ENCODE measurements around the gene SMCO2. TPM values are rescaled to one million over a fixed set of nuclear protein-coding genes. Genes with fewer than 3 reads are reported as not detected.

Gene SMCO2
- total RNA-seq, 1 donor from 2014 or later, result 1.4 TPM

- Mint-ChIP-seq H3K36me3 (ENCODE audit: low read depth) (peaks cover 10% of the 10 kb centered on the region), H3K4me1 (peaks cover 62% of the 10 kb centered on the region), H3K4me3 (peak overlapping the region; percentile 2), H3K27ac (peak overlapping the region; percentile 54), H3K27me3 (no peaks in the 10 kb centered on the region), H3K9me3 (peaks cover 10% of the 10 kb centered on the region)
- peak; percentile 54 for DNase-seq
- intact Hi-C loops (cut with micrococcal nuclease), result loop anchor here (2.0 to 5.0 kb wide), 3 partner anchors 61 to 164 kb away; partner anchors contain the start of genes BMAL2 and PPFIBP1
Measured at GRCh38 chr12:27463511-27464219, 17.1 kb downstream of the SMCO2 start.

GRCh38 chr12:27464220-27464554 is 17.7 kb downstream of the SMCO2 start:
- H3K4me1 Mint-ChIP-seq, result peaks cover 62% of the 10 kb centered on the region
- H3K27ac Mint-ChIP-seq, result peak overlapping the region; percentile 8
- H3K27me3 Mint-ChIP-seq, result no peaks in the 10 kb centered on the region
- peaks cover 10% of the 10 kb centered on the region for H3K9me3 Mint-ChIP-seq
- peak overlapping the region; percentile 2 for H3K4me3 Mint-ChIP-seq
- H3K36me3 Mint-ChIP-seq (ENCODE audit: low read depth), result peaks cover 10% of the 10 kb centered on the region
- intact Hi-C loops (cut with micrococcal nuclease), result loop anchor here (5.0 kb wide), 2 partner anchors 132 to 163 kb away; partner anchors contain the start of gene BMAL2
- DNase-seq, result peak; percentile 57

GRCh38 chr12:27467641-27468040 is 21.1 kb downstream of the SMCO2 start:
- Mint-ChIP-seq H3K4me1 (peaks cover 51% of the 10 kb centered on the region), H3K36me3 (ENCODE audit: low read depth) (peaks cover 10% of the 10 kb centered on the region), H3K4me3 (no peak overlapping the region), H3K27me3 (no peaks in the 10 kb centered on the region), H3K9me3 (peaks cover 10% of the 10 kb centered on the region), H3K27ac (no peak overlapping the region)
- intact Hi-C loops (cut with micrococcal nuclease), result no loop called here
- DNase-seq, result peak; percentile 35

- Mint-ChIP-seq H3K27ac (no peak overlapping the region), H3K36me3 (ENCODE audit: low read depth) (peaks cover 10% of the 10 kb centered on the region), H3K27me3 (no peaks in the 10 kb centered on the region), H3K4me3 (no peak overlapping the region), H3K9me3 (peaks cover 10% of the 10 kb centered on the region), H3K4me1 (peaks cover 50% of the 10 kb centered on the region)
- intact Hi-C loops (cut with micrococcal nuclease), result no loop called here
- DNase-seq, result peak; percentile 34
Measured at GRCh38 chr12:27468241-27468640, 21.7 kb downstream of the SMCO2 start.

- Mint-ChIP-seq H3K4me3 (no peak overlapping the region), H3K27ac (no peak overlapping the region), H3K36me3 (ENCODE audit: low read depth) (peaks cover 7% of the 10 kb centered on the region), H3K27me3 (no peaks in the 10 kb centered on the region), H3K9me3 (peaks cover 16% of the 10 kb centered on the region), H3K4me1 (peaks cover 47% of the 10 kb centered on the region)
- peak; percentile 52 for DNase-seq
- intact Hi-C loops (cut with micrococcal nuclease), result no loop called here
Measured at GRCh38 chr12:27469176-27469736, 22.7 kb downstream of the SMCO2 start.

- H3K27ac Mint-ChIP-seq, result peak overlapping the region; percentile 49
- intact Hi-C loops (cut with micrococcal nuclease), result no loop called here
- H3K4me1 Mint-ChIP-seq, result peaks cover 37% of the 10 kb centered on the region
- H3K27me3 Mint-ChIP-seq, result no peaks in the 10 kb centered on the region
- peaks cover 26% of the 10 kb centered on the region for H3K36me3 Mint-ChIP-seq (ENCODE audit: low read depth)
- peak overlapping the region; percentile 28 for H3K4me3 Mint-ChIP-seq
- peaks cover 20% of the 10 kb centered on the region for H3K9me3 Mint-ChIP-seq
- peak; percentile 66 for DNase-seq
Measured at GRCh38 chr12:27472604-27473003, 26.1 kb downstream of the SMCO2 start.

- Mint-ChIP-seq H3K9me3 (peaks cover 30% of the 10 kb centered on the region), H3K4me1 (peaks cover 28% of the 10 kb centered on the region), H3K4me3 (no peak overlapping the region)
Measured at GRCh38 chr12:27474344-27474743, 27.8 kb downstream of the SMCO2 start.

GRCh38 chr12:27477049-27477448 is 30.5 kb downstream of the SMCO2 start:
- H3K27me3 Mint-ChIP-seq, result no peaks in the 10 kb centered on the region
- H3K4me1 Mint-ChIP-seq, result peaks cover 18% of the 10 kb centered on the region
- peaks cover 36% of the 10 kb centered on the region for H3K9me3 Mint-ChIP-seq
- DNase-seq, result no peak
- intact Hi-C loops (cut with micrococcal nuclease), result no loop called here
- H3K36me3 Mint-ChIP-seq (ENCODE audit: low read depth), result peaks cover 36% of the 10 kb centered on the region
- H3K27ac Mint-ChIP-seq, result no peak overlapping the region
- no peak overlapping the region for H3K4me3 Mint-ChIP-seq

More at GRCh38 chr12:27474344-27474743, 27.8 kb downstream of the SMCO2 start:
- Mint-ChIP-seq H3K27ac (no peak overlapping the region), H3K36me3 (ENCODE audit: low read depth) (peaks cover 30% of the 10 kb centered on the region), H3K27me3 (no peaks in the 10 kb centered on the region)
- intact Hi-C loops (cut with micrococcal nuclease), result no loop called here
- DNase-seq, result peak; percentile 36

GRCh38 chr12:27478949-27479348 is 32.4 kb downstream of the SMCO2 start:
- H3K27me3 Mint-ChIP-seq, result no peaks in the 10 kb centered on the region
- peak; percentile 37 for DNase-seq
- no peak overlapping the region for H3K27ac Mint-ChIP-seq
- intact Hi-C loops (cut with micrococcal nuclease), result no loop called here
- peaks cover 36% of the 10 kb centered on the region for H3K36me3 Mint-ChIP-seq (ENCODE audit: low read depth)
- H3K4me3 Mint-ChIP-seq, result no peak overlapping the region
- H3K9me3 Mint-ChIP-seq, result peaks cover 29% of the 10 kb centered on the region
- peaks cover 3% of the 10 kb centered on the region for H3K4me1 Mint-ChIP-seq

GRCh38 chr12:27480016-27480415 is 33.5 kb downstream of the SMCO2 start:
- no peak overlapping the region for H3K27ac Mint-ChIP-seq
- H3K4me1 Mint-ChIP-seq, result no peaks in the 10 kb centered on the region
- peaks cover 29% of the 10 kb centered on the region for H3K9me3 Mint-ChIP-seq
- no peaks in the 10 kb centered on the region for H3K27me3 Mint-ChIP-seq
- peak; percentile 31 for DNase-seq
- intact Hi-C loops (cut with micrococcal nuclease), result no loop called here
- peaks cover 31% of the 10 kb centered on the region for H3K36me3 Mint-ChIP-seq (ENCODE audit: low read depth)
- no peak overlapping the region for H3K4me3 Mint-ChIP-seq

GRCh38 chr12:27486961-27487360 is 40.4 kb downstream of the SMCO2 start:
- peak; percentile 6 for DNase-seq
- H3K36me3 Mint-ChIP-seq (ENCODE audit: low read depth), result peaks cover 7% of the 10 kb centered on the region
- no peaks in the 10 kb centered on the region for H3K27me3 Mint-ChIP-seq
- H3K4me3 Mint-ChIP-seq, result no peak overlapping the region
- H3K27ac Mint-ChIP-seq, result no peak overlapping the region
- H3K4me1 Mint-ChIP-seq, result no peaks in the 10 kb centered on the region
- peaks cover 10% of the 10 kb centered on the region for H3K9me3 Mint-ChIP-seq
- intact Hi-C loops (cut with micrococcal nuclease), result no loop called here

GRCh38 chr12:27488479-27488878 is 41.9 kb downstream of the SMCO2 start:
- H3K27me3 Mint-ChIP-seq, result no peaks in the 10 kb centered on the region
- peak; percentile 45 for DNase-seq
- peaks cover 5% of the 10 kb centered on the region for H3K36me3 Mint-ChIP-seq (ENCODE audit: low read depth)
- H3K4me3 Mint-ChIP-seq, result no peak overlapping the region
- peaks cover 10% of the 10 kb centered on the region for H3K9me3 Mint-ChIP-seq
- no peaks in the 10 kb centered on the region for H3K4me1 Mint-ChIP-seq
- intact Hi-C loops (cut with micrococcal nuclease), result no loop called here
- no peak overlapping the region for H3K27ac Mint-ChIP-seq

GRCh38 chr12:27491226-27491625 is 44.7 kb downstream of the SMCO2 start:
- DNase-seq, result peak; percentile 4
- peaks cover 5% of the 10 kb centered on the region for H3K36me3 Mint-ChIP-seq (ENCODE audit: low read depth)
- no peak overlapping the region for H3K4me3 Mint-ChIP-seq
- no peak overlapping the region for H3K27ac Mint-ChIP-seq
- H3K27me3 Mint-ChIP-seq, result peaks cover 10% of the 10 kb centered on the region
- intact Hi-C loops (cut with micrococcal nuclease), result loop anchor here (10.0 kb wide), 1 partner anchor 764 kb away; no protein-coding TSS in a partner anchor
- no peaks in the 10 kb centered on the region for H3K4me1 Mint-ChIP-seq
- peaks cover 21% of the 10 kb centered on the region for H3K9me3 Mint-ChIP-seq

GRCh38 chr12:27493260-27493940 is 46.9 kb downstream of the SMCO2 start:
- peaks cover 17% of the 10 kb centered on the region for H3K27me3 Mint-ChIP-seq

More at GRCh38 chr12:27493260-27493940, 46.9 kb downstream of the SMCO2 start:
- no peak overlapping the region for H3K4me3 Mint-ChIP-seq
- DNase-seq, result peak; percentile 39
- H3K36me3 Mint-ChIP-seq (ENCODE audit: low read depth), result peaks cover 7% of the 10 kb centered on the region
- intact Hi-C loops (cut with micrococcal nuclease), result loop anchor here (10.0 kb wide), 1 partner anchor 761 kb away; no protein-coding TSS in a partner anchor
- peaks cover 17% of the 10 kb centered on the region for H3K4me1 Mint-ChIP-seq
- peaks cover 20% of the 10 kb centered on the region for H3K9me3 Mint-ChIP-seq
- H3K27ac Mint-ChIP-seq, result no peak overlapping the region
